Stimulated activated CD8-positive, alpha-beta memory T cell treated with anti-CD3 and anti-CD28 coated beads, Interleukin-15, amount 100 ng/mL, for 24 hours (primary cell): ENCODE data around the gene NFXL1.
A peak's percentile ranks its signal among the peaks of the same experiment; 100 is the strongest.

Experiments used
- DNase-seq: peaks from one replicate; pipeline ENCODE4 v3.0.0-alpha.2; 2020; ENCODE audit warnings: low read depth

Gene NFXL1

GRCh38 chr4:47891928-47892327, 22.5 kb downstream of the NFXL1 start:
- no peak for DNase-seq

GRCh38 chr4:47882228-47882627, 32.2 kb downstream of the NFXL1 start:
- no peak for DNase-seq

GRCh38 chr4:47879458-47879857, 34.9 kb downstream of the NFXL1 start:
- DNase-seq, result no peak

GRCh38 chr4:47876784-47877546, 37.4 kb downstream of the NFXL1 start:
- no peak for DNase-seq

- DNase-seq, result no peak
Observed at GRCh38 chr4:47876310-47876709, 38.1 kb downstream of the NFXL1 start.

GRCh38 chr4:47873877-47874541, 40.4 kb downstream of the NFXL1 start:
- DNase-seq, result no peak

GRCh38 chr4:47863486-47863885, 50.9 kb downstream of the NFXL1 start:
- DNase-seq, result no peak

- DNase-seq, result no peak
Observed at GRCh38 chr4:47862297-47862696, 52.1 kb downstream of the NFXL1 start.

- no peak for DNase-seq
Observed at GRCh38 chr4:47860305-47860704, 54.1 kb downstream of the NFXL1 start.

- no peak for DNase-seq
Observed at GRCh38 chr4:47858006-47858405, 56.4 kb downstream of the NFXL1 start.

GRCh38 chr4:47856713-47857112, 57.7 kb downstream of the NFXL1 start:
- DNase-seq, result no peak

- no peak for DNase-seq
Observed at GRCh38 chr4:47855350-47855749, 59.0 kb downstream of the NFXL1 start.

- DNase-seq, result no peak
Observed at GRCh38 chr4:47852136-47852535, 62.2 kb downstream of the NFXL1 start.

GRCh38 chr4:47849466-47849865, 64.9 kb downstream of the NFXL1 start:
- DNase-seq, result no peak

GRCh38 chr4:47848041-47848440, 66.3 kb downstream of the NFXL1 start:
- no peak for DNase-seq

- no peak for DNase-seq
Observed at GRCh38 chr4:47842985-47843384, 71.4 kb downstream of the NFXL1 start.

GRCh38 chr4:47840291-47840690, 74.1 kb downstream of the NFXL1 start:
- no peak for DNase-seq

GRCh38 chr4:47839259-47839658, 75.1 kb downstream of the NFXL1 start:
- no peak for DNase-seq

GRCh38 chr4:47838445-47838844, 75.9 kb downstream of the NFXL1 start:
- no peak for DNase-seq

- no peak for DNase-seq
Observed at GRCh38 chr4:47837908-47838294, 76.5 kb downstream of the NFXL1 start, which contains the start of gene CORIN. Gene CORIN, minus strand, starts transcription at chr4:47838067. Its CDS starts 118 bp downstream, at chr4:47837949.

- peak; percentile 5 for DNase-seq
Observed at GRCh38 chr4:47837094-47837907, 77.1 kb downstream of the NFXL1 start.

- DNase-seq, result peak; percentile 15
Observed at GRCh38 chr4:47836641-47837093, 77.7 kb downstream of the NFXL1 start.

- DNase-seq, result no peak
Observed at GRCh38 chr4:47835494-47835893, 78.9 kb downstream of the NFXL1 start.
